GM19438 (cell line): Measurements from ENCODE around the gene ZNF581.

Experiments used
- ATAC-seq: cut with Tn5 transposase; IDR thresholded peaks from one replicate; pipeline ENCODE4 v1.9.1; 2021; ENCODE audit warnings: low read depth; ENCODE audit not compliant: unreplicated experiment

ZNF581 gene

GRCh38 chr19:55646889-55647731 is 3.7 kb downstream of the ZNF581 start:
- no peak for ATAC-seq

DNA sequence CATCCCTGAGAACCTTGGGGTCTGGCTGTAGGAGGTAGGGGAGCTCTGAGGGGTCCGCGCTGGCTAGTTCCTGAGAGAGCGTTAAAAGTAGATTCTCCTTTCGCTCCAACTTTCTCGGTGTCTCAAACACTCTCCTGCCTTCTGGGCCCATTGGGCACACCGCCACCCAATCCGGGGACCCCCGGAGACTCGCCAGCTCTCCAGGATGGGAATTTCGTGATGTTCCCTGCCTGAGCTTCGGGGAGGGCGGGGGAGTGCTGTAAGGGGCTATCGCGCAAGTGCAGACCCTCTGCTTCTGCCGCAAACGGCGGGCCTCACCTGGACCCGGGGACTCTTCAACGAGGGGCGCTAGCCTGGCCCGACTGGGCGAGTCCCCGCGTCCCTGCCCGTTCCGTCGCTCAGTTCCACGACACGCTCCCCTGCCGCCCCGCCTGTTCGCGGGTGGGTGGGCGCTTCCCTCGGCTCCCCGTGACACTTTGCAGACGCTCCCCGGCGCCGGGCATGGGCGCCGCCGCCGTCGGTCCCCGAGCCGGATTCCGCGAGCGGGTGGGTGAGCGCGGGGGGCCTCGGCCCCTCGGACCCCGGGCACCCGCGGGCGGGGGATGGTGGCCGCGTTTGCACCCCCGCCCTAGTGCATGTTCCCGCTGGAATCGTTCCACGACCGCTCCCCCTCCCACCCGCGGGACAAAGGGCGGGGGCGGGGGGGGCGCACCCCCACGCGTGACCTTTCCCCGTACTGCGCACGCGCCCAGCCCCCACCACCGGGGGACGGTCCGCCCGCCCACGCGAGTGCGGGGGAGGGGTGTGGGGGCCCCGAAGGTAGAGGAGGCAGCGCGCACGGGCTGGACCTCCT is 4.5 kb downstream of the ZNF581 start, which contains the start of gene CCDC106:
TSS of gene CCDC106 (plus strand) at position 481 of the 853 bp plus-strand sequence. CDS start 835 bp downstream, outside the sequence.
- ATAC-seq = no peak

DNA sequence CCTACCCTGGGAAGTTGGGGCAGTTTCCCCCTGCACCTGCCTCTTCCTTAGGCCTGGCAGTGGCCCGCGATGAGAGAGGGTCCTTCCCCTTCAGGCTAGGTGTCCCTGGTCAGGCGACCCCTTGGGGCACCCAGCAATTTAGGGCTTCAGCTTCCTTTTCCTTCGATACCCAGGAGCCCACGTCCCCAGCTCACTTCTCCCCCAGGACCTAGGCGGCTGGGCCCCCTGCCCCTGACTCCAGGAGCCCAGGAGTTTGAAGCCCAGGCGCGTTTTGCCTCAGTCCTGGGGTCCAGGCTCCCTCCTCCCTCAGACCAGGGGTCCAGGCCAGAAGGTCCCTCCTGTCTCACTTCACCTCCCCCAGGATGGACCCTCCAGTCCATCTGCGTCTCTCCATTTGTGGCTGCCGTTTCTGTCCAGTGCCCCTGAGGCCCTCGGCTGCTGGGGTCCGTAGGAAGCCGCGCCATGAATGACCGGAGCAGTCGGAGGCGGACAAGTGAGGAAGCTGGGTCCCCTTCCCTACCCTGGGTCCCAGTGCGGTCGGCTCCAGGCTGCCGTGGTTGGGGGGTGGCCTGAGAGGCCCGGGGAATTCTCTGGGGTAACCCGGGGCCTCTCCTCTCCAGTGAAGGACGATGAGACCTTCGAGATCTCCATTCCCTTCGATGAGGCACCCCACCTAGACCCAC is 5.3 kb downstream of the ZNF581 start:
- no peak for ATAC-seq

- ATAC-seq = no peak
Observed at GRCh38 chr19:55649268-55650125, 6.0 kb downstream of the ZNF581 start.

GRCh38 chr19:55650126-55650557 is 6.7 kb downstream of the ZNF581 start:
- ATAC-seq = no peak

DNA sequence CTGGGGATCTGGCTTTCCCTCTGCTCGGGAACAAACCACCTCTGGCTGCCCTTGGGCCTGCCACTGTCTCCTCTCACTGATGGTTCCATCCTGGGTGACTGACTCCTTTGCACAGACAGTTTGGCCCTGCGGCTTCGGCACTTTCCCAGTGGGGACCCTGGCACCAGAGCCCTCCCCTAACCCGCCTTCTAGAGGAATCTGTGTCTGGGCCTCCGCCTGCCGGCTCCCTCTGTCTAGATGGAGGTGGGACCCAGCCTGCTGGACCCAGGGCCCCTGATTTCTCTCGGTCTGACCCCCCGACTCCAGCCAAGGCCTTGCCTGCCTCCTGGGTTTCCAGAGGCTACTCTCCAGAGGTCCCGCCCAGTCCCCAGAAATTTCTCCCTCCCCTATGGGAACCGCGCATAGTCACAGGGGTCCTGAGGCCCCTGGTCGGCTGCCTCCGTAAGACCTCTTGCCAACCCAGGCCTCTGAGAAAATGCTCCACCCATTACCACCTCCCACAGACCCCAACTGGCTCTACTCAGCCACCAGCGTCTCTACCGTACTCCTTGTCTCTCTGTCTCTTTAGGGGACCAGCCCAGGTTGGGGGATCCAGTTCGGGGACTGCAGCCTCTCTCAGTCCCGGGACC is 7.3 kb downstream of the ZNF581 start:
- ATAC-seq = no peak

- ATAC-seq = no peak
Observed at GRCh38 chr19:55651236-55651635, 7.8 kb downstream of the ZNF581 start.

DNA sequence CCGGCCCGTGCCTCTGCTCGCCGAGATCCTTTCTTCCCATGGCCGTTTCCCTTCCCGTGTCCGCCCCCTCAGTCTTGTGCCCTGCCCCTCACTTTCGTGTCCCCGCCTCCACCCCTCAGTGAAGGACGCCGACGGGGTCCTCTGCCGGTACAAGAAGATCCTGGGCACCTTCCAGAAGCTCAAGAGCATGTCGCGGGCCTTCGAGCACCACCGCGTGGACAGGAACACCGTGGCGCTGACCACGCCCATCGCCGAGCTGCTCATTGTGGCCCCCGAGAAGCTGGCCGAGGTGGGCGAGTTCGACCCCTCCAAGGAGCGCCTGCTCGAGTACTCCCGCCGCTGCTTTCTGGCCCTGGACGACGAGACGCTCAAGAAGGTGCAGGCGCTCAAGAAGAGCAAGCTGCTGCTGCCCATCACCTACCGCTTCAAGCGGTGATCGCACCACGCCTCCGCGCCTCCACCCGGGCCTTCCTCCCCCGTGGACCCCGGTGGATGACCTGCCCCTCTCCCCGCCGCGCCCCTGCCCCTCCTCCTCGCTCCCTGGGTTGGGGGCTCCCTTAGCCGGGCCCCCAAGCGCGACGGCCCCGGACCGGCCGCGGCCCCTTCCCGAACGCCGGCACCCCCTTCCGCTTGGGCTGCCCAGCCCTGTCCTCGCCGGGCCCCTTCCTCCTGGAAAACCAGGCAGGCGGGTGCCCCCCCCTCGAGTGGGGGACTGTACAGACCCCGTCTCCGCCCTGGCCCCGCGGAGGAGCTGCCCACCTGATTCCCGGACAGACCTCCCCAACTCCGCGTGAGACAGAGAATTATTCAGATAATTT is 9.1 kb downstream of the ZNF581 start:
- ATAC-seq = no peak

DNA sequence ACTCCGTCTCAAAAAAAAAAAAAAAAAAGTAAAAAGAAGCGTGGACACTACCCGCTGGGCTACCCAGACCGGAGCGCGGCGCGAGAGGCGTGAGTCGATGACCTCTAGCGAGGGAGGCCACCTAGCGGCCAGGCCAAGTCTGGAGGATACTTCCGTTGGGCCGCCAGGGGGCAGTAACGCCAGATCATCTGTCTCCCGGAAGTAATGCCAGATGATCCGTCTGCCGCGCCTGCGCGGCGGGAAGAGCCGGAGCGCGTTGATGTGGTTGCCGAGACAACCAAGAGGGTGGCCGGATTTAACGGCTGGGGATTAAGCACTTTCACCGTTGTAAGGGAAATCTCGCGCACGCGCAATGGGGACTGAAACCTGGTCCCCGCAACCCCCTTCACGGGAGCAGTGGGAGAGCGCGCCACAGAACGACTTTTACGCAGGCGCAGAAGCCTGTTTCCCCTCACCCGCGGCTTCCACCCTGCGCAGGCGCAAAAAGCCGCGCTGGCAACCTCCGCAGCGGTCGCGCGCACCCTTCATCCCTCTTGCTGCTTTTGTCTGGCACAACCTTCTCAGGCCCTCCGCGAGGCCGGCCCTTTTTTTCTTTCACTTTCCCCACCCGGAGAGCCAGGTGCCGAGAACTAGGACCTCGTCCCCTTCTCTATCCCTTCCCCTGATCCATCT is 10.3 kb downstream of the ZNF581 start:
- ATAC-seq = peak; percentile 35

GRCh38 chr19:55654323-55654867 is 10.9 kb downstream of the ZNF581 start:
- ATAC-seq = peak; percentile 51

DNA sequence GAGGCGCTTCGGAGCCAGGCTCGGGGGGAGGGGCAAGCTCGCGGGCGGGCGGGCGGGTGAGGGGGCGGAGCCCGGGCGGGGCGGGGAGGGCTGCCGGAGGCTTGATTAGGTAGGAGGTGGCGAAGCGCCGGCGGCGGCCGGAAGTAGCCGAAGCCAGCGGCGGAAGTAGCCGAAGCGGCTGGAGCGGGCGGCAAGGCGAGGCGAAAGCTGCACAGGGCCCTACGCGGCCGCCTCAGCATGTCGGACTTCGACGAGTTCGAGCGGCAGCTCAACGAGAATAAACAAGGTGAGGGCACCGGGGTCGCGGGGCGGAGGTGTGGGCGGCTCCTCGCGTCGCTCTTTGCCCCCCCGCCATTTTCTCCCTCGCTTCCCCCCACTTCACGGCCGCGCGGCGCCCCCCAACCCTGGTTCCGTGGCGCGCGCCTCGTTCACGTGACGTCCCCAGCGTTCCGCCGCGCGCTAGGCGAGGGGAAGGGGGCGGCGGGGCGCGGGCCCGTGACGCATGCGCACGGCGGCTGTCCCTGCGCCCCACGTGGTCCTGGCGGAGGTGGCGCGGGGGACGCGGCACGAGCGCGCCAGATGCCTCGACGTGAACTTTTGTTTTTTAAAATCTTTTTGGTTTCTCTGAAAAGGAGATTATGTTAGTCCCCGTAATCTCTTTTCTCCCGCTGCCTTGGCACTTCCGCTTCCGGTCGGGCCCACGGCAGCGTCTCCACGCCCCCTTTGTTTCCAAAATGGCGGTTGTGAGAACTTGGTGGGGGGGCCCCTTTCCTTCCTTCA is 11.6 kb downstream of the ZNF581 start, which contains the start of gene U2AF2:
TSS of gene U2AF2 (plus strand) at position 168 of the 780 bp plus-strand sequence. CDS start at position 238, 70 bp downstream.
- ATAC-seq = peak; percentile 37

- ATAC-seq = no peak
Observed at GRCh38 chr19:55655648-55656040, 12.2 kb downstream of the ZNF581 start.

- ATAC-seq = no peak
Observed at GRCh38 chr19:55656552-55656951, 13.1 kb downstream of the ZNF581 start.

DNA sequence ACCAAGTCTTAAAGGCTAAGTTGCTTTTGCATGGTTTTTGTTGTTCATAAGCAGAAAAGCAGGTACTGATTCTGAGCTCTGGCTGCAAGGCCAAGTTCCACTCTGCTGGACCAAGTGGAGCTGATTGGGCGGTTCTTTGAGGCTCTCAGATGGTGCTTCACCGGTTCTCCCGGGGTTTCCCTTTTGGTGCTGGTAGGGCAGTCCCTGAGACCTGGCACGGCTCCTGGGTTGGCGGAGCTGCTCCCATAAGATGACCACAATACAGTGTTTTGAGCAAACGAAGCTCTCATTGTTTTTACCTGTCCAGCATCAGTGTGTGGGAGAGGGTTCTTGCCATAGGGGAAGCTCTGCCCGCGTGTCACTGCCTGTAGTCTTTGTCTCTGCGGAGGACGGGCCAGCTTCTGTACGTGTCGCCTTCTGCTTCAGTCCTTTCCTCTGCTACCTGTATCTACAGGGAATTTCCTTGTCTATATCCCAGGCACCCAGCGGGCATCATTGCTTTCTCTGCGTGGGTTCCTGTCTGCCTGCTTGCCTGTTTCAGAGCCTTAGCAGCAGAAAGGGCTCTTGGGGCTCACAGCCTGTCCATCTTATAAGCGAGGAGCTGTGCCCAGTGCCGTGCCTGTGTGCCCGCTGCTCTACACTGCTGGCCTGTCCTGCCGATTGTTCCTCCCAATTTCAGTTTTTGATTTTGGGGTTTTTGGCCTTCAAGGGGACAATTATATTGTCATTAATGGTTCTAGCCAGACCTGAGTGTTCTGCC is 13.7 kb downstream of the ZNF581 start:
- ATAC-seq = no peak

DNA sequence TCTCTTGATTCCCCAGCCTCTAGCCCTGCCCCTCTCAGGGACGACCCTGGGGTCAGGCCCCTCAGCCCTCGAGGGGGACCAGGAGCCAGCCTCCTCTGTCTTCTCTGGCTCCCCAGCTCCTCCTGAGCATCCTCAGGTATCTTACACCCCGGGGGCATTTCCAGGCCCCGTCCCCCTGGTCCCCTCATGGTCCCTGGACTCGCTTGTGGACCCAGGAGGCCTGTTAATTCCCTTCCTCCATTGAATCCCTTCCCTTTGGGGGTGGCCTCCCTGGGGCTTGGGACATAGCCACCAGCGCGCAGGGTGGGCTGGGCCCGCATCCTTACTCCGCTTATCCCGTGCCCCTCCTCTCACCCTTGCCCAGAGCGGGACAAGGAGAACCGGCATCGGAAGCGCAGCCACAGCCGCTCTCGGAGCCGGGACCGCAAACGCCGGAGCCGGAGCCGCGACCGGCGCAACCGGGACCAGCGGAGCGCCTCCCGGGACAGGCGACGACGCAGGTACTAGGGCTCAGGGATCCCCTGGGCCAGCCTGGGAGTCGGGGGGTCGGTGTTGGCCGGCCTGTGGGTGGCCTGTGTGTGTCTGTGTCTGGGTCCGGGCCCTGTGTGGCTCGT is 15.5 kb downstream of the ZNF581 start:
- no peak for ATAC-seq

DNA sequence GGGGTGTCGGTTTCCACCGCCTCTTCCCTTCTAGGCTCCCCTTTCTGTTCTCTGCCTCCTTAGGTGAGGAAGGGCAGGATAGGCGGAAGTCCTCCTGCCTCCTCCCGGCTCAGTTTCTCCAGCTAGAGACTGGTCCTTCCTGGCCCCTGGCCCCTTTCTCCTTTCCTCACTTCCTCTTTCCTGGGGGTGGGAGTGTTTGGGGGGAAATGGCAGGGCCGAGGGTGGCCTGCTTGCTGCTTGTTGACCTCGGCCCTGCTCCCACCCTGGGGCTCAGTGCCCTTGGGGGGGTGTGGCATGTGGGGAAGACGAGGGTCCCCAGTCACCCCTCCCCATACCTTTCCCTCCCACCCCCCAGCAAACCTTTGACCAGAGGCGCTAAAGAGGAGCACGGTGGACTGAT is 16.4 kb downstream of the ZNF581 start:
- ATAC-seq = no peak
